GM21360 (cell line): ENCODE results near the gene MPHOSPH10.
"Not testable (repeated sequence)": the region's sequence is repeated elsewhere in the genome, so short reads cannot be mapped to it uniquely, and the experiment has no call there.

Source experiments
- ATAC-seq: cut with Tn5 transposase; IDR thresholded peaks from one replicate; pipeline ENCODE4 v1.9.1; 2021; ENCODE audit warnings: mild to moderate bottlenecking, moderate library complexity; ENCODE audit not compliant: unreplicated experiment

MPHOSPH10 gene, protein sequence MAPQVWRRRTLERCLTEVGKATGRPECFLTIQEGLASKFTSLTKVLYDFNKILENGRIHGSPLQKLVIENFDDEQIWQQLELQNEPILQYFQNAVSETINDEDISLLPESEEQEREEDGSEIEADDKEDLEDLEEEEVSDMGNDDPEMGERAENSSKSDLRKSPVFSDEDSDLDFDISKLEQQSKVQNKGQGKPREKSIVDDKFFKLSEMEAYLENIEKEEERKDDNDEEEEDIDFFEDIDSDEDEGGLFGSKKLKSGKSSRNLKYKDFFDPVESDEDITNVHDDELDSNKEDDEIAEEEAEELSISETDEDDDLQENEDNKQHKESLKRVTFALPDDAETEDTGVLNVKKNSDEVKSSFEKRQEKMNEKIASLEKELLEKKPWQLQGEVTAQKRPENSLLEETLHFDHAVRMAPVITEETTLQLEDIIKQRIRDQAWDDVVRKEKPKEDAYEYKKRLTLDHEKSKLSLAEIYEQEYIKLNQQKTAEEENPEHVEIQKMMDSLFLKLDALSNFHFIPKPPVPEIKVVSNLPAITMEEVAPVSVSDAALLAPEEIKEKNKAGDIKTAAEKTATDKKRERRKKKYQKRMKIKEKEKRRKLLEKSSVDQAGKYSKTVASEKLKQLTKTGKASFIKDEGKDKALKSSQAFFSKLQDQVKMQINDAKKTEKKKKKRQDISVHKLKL

DNA sequence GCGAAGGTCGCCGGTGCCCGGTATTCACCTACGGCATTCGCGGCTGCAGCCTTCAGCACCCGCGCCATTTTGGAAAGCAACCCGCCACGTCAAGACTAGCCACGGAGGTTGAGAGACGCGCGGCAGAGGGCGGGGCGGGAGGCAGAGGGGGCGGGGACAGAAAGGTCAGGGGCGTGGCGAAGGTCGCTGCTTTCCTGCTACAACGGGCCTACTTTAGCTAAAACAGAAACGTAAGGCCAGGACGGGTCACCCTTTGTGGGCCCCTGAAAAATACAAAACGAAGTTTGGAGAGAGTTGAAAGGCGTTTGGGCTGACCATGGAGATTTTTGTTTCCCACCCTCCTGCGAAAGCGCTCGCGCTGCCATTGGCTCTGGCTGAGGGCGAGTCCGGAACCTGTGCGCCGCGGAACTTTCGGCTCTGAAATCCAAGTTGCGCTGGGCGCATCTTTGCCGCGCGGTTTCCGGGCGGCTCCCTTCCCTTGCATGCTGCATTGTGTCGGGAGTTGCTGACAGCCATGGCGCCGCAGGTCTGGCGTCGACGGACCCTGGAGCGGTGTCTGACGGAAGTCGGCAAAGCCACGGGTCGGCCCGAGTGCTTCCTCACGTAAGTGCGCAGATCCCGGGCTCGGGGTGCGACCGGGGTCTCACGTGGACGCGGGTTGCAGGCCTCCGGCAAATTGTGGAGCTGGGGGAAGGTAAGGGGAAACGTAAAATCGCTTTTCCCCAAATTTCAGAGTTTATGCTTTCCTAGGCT, at the start of gene MPHOSPH10, which contains the start of gene MCEE:
MPHOSPH10 (plus strand) TSS at position 483 of the 753 bp plus-strand sequence; CDS start at position 515, 32 bp downstream.
MCEE (minus strand) TSS at position 78 of the 753 bp plus-strand sequence; CDS start at position 68, 10 bp downstream.
- peak; percentile 87 for ATAC-seq

DNA sequence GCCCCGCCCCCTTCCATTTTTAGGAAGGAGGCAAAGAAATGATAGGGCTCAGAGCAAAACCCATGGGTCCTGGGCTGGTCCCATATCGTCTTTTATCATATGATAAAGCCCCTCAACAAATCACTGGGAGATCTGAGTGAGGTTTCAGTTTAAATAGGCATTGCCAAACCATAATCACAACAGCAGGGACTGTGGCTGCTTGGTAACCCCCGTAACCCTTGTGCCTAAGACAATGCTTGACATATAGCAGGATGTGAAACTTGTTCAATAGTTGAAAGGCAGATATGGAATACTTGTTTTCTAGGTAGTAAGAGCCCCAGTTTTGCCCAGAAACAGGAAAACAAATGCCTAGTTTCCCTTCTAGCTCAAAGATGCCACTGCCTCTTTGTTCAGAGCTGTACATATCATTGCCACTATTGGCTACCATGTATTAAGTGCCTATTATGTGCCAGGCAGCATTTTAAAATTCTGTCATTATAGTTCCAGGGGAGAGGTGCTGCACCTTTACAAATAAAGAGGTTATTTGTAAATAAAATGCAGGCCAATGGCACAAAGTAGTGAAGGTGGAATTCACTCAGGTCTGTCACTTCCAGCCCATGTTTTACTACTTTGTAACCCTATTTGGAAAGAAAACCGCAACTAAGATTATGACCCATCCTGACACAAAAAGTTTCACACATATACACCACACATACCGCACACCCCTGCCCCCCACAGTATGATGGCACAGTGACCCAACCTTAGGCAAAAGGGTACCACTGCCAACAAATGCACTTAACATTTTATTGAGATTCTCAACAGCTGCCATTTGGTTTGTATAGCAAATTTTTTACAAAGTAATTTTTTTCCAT, 47.8 kb upstream of the MPHOSPH10 start:
- ATAC-seq = no peak

DNA sequence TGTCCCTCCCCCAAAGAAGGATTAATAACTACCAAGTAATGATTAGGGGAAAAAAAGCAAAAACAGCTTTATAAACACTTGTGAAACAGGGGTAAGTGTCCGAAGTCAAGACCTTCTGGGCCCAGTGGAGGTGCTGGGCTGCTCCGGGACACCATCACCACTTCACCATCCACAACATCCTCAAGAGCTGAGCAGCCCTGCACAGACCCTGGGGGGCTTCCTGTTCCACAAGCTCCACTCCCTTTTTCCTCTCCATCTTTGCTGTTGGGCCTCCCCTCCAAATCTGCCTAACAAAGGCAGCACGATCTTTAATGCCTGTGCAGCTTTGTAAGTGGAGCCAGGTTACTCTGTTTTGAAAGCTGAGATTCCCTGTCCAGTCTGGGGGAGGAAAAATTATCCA, 47.1 kb upstream of the MPHOSPH10 start:
- not testable (repeated sequence) for ATAC-seq

DNA sequence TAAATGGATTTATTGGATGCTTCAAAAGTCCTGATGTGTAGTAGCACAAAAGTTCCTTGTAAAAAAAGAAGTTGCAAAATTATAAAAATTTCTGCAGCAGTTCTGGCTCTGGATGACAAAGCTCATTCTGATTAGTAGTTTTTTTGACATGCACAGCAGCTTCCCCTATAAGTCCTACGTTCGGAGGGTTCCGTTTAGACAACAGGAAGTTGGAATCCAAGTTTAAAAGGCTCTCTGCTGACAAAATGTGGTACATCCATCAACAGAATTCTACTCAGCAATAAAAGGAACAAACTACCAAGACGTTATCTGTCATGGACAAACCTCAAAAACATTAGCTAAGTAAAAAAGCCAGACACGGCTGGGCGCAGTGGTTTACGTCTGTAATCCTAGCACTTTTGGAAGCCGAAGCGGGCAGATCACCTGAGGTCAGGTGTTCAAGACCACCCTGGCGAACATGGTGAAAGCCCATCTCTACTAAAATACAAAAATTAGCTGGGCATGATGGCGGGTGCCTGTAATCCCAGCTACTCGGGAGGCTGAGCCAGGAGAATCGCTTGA, 46.6 kb upstream of the MPHOSPH10 start:
- ATAC-seq = not testable (repeated sequence)

DNA sequence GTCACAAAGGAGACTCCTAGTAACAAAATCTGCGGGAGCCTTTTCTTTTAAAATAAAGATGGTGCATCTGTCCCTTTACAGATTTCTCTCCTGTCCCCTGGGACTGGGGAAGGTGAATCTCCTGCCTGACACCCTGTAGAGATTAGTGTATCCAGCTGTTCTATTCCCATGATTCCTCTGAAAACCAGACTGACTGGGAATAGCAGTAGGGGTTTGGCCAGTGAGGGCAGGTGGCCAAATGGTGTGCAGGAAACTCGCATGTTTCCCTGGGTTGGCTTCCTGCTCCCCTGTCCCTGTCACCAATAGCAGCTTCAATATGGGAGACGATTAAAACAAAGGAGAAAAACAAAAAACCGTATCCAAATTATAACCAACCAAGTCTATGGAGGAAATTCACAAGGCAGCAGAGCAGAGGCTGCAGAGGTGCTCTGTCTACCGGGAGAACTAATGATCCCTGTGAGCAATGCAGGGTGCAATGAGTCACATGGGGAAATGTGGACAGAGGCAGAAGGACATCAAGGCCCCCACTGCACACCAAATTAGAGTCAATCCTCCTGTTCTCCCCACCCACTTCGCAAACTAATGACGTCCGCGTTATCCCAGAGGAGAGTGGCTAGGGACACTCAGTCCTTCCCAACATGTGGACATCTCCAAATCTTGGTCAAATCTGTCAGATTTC, 45.0 kb upstream of the MPHOSPH10 start:
- ATAC-seq = not testable (repeated sequence)

DNA sequence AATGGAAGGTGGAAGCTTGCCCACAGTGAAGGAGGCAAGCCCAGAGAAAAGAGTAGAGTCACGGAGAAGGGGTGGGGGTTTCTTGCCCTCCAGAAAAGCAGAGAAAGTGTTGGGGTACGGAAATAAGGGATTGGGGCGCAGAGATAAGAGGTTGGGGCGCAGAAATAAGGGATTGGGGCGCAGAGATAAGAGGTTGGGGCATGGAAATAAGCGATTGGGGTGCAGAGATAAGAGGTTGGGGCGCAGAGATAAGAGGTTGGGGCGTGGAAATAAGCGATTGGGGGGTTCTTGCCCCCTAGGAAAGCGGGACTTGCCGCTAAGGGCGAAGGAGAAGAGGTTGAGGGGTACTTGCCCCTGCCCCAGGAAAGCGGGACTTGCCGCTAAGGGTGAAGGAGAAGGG, 41.0 kb upstream of the MPHOSPH10 start:
- not testable (repeated sequence) for ATAC-seq

DNA sequence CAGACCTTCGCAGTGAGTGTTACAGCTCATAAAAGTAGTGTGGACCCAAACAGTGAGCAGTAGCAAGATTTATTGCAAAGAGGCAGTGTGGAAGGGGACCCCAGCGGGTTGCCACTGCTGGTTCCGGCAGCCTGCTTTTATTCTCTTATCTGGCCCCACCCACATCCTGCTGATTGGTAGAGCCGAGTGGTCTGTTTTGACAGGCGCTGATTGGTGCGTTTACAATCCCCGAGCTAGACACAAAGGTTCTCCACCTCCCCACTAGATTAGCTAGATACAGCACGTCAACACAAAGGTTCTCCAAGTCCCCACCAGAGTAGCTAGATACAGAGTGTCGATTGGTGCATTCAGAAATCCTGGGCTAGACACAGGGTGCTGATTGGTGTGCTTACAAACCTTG, 38.6 kb upstream of the MPHOSPH10 start:
- not testable (repeated sequence) for ATAC-seq

DNA sequence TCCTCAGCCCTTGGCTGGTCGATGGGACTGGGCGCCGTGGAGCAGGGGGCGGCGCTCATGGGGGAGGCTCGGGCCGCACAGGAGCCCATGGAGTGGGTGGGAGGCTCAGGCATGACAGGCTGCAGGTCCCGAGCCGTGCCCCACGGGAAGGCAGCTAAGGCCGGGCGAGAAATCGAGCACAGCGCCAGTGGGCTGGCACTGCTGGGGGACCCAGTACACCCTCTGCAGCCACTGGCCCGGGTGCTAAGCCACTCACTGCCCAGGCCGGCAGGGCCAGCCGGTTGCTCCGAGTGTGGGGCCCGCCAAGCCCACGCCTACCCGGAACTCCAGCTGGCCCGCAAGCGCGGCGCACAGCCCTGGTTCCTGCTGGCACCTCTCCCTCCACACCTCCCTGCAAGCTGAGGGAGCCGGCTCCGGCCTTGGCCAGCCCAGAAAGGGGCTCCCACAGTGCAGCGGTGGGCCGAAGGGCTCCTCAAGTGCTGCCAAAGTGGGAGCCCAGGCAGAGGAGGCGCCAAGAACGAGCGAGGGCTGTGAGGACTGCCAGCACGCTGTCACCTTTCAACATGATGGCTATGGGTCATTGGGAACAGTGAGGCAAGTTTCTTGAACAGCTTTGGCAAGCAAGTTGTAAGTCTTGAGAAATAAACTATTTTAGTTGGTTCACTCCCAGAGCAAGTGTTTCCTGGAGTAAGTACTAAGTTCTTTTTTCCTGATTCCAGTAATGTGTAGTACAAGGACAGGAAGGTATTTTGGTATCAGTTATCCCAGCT, 37.8 kb upstream of the MPHOSPH10 start:
- ATAC-seq = not testable (repeated sequence)

DNA sequence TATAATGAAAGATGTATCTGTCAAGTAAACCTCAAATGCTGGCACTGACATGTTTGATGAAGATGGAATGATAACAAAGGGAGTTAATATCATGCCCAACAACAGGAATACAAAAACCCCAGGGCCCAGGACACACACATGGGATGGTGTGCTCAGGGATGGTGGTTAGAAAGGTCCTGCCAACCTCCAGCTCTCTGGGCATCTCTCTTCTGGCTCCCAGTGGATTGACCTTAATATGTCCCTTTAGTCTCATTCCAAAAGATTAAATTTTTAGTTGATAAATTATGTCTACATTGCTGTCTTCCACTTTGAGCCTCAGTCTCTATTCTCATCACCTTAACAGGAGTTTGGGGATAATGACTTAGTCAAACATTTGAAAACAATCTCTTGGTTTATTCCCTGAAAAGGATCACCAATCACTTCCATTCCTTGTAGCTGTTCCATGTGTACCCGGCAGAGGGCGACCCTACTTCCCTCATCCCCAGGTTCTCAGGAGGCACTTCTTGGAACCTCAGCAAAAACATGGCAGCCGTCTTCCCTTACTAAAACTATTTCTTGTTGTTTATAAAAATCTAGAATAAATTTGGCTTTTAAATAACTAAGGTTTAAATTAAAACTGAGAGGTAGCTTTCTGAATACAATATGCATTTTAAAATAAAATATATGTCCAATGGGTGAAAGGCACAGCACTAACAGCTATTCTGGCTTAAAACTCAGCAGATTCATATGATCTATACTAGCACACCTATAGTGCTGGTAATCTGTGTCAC, 30.1 kb upstream of the MPHOSPH10 start:
- no peak for ATAC-seq

DNA sequence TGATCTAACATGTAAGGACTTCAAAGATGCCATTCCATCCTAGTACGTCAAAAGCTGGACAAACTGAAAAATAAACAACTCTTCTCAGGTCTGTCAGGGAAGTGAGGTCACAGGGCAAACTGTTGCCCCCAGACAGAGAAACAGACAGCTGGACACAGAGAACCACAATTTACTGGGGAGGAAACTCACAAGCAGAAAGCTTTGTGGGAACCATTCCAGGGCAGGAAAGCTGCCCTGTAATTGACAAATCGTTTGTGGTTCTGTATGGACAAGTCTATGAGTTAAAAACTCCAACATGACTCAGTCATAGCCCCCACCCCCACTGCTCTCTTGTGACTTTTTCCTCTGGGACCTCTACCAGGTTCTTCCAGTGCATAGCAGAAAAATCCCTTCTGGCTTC, 28.8 kb upstream of the MPHOSPH10 start:
- no peak for ATAC-seq

DNA sequence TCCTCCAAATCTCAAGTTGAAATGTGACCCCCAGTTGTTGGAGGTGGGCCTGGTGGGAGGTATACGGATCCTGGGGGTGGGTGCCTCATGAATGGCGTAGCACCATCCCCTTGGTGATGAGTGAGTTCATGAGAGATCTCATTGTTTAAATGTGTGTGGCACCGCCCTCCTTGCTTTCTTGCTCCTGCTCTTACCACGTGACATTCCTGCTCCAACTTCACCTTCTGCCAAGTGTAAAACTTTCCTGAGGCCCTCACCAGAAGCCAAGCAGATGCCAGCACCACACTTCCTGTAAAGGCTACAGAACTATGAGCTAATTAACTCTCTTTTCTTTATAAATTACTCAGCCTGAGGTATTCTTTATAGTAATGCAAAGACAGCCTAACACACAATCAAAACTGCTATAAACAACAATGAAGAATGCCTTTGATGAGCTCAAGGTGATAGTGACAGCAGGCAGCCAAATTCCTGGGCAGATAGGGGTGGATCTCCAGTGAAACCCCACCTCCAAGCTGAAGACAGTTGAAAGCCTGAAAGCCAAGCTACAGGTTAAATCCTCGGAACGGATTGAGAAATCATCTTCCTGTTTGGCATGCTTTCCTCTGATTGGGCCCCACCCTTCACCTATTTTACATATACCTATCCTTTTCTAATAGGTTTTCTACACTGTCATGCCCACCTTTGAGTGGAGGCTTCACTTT, 27.3 kb upstream of the MPHOSPH10 start:
- ATAC-seq = no peak

DNA sequence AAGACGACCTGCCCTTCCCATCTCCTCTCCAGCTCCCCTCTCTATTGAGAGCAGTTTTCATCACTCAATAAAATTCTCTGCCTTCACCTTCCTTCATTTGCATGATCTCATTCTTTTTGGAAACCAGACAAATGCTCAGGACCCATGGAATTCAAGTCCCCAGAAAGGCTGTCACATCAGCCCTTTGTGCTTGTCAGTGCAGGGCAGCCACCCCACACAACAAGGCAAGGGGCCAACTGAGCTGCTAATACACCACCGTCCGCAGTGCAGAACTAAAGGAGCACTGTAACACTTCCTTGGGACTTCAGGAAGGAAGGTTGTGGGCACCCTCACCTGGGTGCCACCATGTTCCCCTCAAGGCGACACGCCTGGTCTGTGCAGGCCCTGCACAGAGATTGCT, 26.6 kb upstream of the MPHOSPH10 start:
- no peak for ATAC-seq

DNA sequence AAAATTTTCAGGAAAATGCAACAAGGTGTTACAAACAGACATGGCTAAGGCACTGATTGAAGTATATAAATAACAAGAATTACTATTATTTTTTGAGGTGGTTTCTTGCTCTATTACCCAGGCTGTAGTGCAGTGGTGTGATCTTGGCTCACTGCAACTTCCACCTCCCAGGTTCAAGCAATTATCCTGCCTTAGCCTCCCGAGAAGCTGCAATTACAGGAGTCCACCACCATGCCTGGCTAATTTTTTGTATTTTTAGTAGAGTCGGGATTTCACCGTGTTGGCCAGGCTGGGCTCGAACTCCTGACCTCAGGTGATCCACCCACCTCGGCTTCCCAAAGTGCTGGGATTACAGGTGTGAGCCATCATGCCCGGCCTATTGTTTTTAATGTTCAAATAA, 24.0 kb upstream of the MPHOSPH10 start:
- not testable (repeated sequence) for ATAC-seq

DNA sequence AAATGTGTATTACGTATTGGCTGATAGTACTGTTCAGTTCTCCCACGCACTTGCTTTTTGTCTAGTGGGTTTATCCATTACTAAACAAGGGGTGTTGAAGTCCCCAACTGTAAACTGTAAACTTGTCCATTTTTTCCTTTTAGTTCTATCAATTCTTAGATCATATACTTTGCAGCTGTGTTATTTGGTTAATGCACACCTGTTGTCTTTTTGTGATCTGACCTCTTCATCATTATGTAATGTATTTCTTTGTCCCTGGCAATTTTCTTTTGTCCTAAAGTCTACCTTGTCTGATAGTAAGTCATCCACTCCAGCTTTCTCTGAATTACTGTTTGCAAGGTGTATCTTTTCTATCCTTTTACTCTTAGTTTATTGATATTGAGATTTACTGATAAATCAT, 22.3 kb upstream of the MPHOSPH10 start:
- no peak for ATAC-seq

DNA sequence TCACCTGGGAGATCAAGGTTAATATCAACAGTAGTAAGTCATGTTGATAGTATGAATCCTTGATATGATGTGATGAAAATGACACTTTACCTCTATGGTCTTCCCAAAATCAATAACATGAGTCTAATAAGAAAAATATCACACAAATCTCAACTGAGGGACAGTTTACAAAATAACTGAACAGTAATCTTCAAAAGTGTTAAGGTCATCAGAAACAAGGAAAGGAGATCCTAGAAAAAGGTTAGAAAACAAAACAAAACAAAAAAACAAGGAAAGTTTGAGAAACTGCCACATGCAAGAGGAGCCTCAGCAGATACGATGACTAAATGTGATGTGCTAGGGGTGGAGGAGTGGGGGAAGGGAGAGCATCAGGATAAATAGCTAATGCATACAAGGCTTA, 16.6 kb upstream of the MPHOSPH10 start:
- ATAC-seq = no peak

DNA sequence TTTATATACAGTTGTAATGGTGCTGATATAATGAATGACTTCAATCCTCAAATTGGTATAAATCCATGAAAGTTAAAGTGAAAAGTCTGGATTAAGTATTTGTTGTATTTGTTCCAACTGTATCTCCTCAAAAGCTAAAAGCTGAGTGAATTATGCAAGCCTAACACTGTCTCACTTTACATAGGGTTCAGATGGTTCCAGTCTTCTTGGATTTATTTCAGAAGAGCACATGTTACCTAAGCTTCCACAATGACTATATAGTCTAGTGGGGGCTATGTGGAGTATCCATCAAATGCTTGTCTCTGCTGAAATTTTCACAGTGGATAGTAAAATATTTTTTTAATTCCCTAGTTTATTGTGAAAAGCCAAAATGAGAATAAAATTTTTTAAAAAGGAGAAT, 13.4 kb upstream of the MPHOSPH10 start:
- no peak for ATAC-seq

DNA sequence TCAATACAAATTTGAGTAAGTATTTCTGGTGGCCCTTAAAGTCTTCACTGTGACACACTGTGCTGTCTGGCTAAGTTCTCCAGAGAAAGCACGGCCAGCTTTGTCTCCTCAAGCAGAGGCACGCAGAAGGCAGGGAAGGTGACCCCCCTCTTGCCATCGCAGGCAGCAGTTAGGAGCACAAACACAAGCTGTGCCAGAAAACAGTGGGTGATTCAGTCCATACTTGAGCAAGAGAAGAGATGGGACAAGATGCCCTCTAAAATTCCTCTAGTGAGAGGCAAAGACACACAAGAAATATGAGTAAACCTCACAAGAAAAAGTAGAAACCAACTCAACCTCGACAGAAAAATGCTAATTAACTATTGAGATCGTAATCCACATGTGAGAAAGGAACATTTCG, 10.2 kb upstream of the MPHOSPH10 start:
- ATAC-seq = no peak
